GM19099 (cell line): Measurements from ENCODE around the gene AP1G1.

Experiments
- POLR2A ChIP-seq: IDR thresholded peaks from 3 replicates; pipeline ENCODE4 v1.6.1; 2011; ENCODE audit warnings: low read depth; ENCODE audit not compliant: insufficient read length; ENCODE audit errors: extremely low read depth

AP1G1 gene

DNA sequence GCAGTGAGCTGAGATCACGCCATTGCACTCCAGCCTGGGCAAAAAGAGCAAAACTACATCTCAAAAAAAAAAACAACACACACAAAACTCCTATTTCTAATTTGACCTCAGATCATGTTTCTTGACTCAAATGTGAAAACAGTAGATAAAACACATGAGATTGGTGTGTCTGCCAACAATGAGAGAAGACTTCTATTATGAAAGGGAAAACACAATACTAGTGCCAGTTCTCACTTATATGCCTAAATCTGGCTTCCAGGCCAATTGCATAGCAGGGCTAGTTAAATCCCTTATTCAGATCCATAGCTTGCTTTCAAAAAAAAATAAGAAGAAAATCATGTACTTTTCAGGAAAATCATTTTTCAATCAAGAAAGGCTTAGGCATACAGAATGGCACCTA is 39.4 kb downstream of the AP1G1 start:
- TF ChIP-seq POLR2A = no peak

DNA sequence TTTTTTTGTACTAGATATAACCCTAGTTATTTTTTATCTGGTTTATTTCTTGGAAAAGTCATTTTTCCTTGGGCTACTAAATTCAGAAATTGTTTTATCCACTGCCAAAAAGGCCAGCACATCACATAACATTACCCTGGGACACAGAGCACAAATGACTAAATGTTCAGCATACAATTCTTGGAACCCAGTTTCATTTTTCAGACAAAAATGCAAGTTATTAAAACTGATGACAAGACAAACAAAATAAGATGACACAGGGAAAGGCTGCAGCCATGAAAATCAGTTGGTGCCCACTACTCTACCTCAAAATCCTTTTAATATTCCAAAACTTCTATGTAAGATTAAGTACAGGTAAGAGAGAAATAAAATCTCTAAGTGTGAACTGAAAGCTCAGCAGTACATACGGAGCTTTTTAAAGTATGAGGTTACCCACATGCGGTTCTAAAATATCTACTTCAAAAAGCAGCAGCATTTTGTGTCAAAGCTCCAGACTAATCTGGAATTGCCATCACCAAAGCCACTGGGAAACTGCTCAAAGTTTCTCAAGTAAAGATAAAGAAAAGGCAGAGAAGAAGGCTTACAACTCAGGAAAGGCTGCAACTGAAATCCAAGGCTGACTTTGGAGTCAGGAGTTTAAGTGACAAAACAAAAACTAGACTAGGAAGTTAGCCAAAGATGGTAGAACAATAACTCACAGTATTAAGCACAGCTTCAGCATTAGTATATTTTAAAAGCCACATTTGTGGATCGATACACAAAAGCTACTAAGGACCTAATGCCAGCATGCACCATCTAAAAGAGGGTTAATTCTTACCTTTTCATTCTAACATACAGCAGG is 41.4 kb downstream of the AP1G1 start:
- no peak for TF ChIP-seq POLR2A

DNA sequence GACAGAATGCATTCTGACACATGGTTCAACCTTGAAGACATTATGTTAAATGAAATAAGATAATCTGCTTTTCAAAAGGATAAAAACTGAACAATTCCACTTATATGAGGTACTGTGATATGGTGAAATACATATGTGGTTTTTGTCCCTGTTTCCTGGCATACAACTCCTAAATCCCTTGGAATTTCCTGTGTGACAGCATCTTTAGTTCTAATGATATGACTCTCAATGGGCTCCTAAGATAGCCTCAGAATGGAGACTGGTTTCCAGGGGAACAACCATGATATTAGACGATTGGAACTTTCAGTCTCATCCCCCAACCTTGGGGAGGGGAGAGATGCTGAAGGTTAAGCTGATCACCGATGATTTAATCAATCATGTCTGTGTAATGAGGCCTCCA is 46.4 kb downstream of the AP1G1 start:
- no peak for TF ChIP-seq POLR2A

DNA sequence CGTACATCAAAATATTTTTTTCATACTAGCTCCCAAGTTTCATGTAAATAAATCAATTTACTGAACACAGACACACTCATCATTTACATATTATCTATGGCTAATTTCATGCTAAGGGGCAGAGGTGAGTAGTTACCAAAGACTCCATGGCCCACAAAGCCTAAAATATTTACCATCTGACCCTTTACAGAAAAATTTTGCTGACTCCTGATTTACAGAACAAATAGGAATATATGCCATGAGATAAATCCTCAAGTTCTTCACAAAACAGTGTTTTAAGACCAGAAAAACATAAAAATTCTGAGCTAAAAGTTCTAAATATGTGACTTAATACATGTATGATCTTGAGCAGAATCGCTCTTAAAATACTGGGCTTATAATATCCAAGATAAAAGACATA is 47.5 kb downstream of the AP1G1 start:
- TF ChIP-seq POLR2A = no peak

DNA sequence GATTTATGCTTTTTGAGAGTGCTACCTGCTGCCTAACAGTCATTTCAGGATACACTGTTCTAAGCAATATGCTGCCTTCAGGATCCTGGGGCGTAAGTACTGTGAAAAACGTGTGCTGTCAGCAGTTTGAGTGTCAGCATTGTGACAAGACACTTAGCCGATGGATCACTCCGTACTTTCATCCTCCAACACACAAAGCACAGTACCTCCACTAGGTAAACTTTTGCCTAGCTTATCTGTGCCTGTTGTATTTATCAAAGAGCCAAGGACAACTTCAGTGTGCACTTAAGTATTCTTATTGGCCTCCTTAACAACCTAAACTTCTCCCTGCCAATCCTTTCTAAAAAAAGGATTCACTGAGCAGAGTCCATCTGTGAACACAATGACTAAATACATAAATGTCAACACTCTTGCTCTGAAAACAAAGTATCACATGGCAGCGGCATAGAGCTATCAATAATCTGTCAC is 50.3 kb downstream of the AP1G1 start:
- TF ChIP-seq POLR2A = no peak

DNA sequence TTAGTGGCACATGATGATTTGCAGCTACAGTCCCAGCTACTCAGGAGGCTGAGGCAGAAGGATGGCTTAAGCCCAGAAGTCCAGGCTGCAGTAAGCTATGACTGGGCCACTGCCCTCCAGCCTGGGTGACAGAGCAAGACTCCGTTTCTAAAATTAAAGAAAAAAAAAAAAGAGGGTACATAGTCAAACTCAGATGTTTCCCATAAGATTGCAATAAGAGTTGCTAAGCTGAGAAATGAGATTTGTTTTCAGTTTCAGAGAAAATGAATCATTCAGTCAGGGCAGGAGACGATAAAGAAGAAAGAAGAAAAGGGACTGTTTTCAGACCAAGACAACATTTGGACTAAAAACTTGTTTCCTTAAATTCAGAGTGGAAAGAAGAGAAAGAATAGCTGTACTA is 54.0 kb downstream of the AP1G1 start:
- no peak for TF ChIP-seq POLR2A

DNA sequence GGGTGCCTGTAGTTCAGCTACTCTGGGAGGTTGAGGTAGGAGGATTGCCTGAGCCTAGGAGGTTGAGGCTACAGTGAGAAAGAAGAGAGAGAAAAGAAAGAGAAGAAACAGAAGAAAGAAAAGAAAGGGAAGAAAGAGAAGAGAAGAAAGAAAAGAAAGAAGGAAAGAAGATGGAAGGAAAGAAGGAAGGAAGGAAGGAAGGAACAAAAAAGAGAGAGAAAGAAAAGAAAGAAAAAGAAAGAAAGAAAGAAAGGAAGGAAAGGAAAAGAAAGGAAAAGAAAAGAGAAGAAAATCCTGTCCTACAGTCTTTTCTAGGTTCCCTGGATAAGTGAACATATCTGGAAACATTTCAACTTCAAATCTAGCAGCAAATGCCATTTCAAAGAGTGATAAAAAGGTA is 54.5 kb downstream of the AP1G1 start:
- TF ChIP-seq POLR2A = no peak

DNA sequence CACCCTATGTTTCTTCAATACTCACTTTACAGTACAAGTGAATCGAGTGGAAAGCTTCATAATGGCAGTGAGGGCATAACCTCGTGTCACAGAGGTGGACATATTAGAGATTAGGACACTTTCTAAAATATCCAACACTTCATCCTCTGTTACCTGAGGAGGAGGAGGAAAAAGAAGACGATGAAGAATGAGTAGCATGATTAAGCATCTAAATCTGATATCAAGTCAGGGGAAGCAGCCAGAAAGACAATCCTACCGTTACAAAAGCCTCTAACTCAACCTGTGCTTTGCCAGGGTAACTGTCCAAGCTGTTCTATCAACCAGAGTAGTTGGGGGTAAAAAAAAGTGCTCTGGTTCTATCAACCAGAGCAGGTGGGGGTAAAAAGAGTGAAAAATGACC is 60.4 kb downstream of the AP1G1 start:
- no peak for TF ChIP-seq POLR2A

DNA sequence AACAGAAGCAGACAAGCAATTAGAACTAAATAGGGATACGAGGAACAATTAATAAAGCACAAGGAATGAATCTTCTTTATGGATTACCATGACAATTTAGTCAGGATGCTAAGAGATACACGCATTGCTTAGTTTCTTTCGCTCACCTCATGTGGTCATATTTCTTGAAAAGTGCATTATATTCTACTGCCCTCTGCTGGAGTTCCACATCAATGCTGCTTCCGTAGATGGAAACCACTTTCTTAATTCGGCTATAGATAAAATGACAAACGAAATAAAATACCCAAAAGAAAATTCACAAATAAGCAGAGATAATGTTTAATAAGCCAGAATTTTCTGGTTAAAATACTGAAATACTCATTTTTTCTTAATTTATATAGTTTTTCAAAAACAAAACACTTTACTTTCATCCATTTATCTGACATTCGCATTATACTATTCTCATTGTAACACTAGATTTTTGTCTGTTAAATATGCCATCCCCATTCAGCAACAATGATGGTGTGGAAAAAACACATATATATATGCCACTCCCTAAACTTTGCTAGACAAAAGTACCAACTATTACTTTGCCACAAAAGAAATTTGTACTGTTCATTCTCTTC is 62.1 kb downstream of the AP1G1 start:
- TF ChIP-seq POLR2A = no peak

DNA sequence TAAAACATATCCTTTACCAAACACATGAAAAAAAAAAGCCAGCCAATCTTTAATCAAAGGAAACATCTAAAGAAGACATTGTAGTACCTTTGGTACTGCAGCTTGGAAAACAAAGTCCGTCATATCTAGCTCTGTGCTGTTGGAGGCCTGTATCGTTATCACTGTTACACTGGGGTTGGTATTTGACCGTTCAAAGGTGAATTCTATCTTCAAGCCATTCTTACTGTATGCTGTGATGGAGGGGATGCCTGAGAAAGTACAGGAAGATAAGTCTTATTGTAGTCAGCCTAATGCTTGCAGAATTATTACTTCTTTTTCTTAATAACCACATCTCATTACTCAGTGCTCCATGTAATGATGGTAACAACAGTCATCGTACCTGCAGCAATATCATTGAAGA is 69.8 kb downstream of the AP1G1 start:
- no peak for TF ChIP-seq POLR2A

DNA sequence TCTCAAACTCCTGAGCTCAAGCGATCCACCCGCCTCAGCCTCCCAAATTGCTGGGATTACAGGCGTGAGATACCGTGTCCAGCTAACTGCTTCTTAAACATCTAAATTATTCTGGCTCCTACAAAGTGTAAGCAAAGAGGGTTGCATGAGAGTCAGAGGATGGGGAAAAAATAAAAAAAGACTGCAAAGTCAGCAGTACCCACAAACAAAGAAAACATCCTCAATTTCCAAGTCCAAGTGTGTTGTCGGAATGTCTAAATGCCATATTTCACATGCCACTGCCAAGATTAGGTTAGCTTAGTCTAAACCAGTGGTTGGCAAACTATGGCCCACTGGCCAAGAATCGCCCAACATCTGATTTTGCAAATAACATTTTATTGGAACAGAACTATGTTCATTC is 71.1 kb downstream of the AP1G1 start:
- no peak for TF ChIP-seq POLR2A

DNA sequence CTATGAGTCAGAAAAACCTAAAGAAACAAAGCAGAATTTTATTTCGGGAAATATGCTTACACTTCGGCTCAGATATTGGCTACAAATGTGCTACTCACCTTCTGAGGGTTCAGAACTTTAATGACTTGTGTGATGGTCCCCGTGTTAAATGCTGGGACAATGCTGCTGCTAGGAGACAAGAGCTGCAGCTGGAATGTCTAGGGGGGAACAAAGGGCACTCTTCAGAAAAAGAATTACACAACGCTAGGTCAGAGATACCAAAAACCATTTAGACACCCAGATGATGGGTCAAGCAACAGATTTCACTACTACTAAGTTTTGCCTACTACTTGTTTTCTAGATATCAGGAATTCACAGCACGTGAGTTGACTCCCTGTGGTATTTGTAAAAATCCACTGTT is 74.1 kb downstream of the AP1G1 start:
- no peak for TF ChIP-seq POLR2A

DNA sequence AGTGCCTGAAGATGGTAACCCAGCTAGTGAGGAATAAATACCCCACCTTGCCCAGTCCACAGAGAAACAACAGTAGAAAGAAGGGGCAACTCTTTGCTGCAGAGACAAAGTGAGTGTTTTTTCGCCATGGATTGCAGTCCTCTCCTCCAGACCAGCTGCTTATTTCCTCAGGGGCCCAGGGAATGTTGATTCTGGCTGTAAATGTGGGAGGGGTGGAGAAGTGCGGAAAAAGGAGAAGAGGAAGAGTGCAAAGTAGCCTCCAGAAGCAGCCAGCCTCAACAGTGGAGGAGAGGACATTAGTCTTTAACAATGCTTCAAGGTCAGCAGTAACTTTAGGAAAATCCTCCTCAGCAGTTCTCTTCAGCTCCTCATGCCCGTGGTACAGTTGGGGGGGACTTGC is 76.0 kb downstream of the AP1G1 start:
- no peak for TF ChIP-seq POLR2A

DNA sequence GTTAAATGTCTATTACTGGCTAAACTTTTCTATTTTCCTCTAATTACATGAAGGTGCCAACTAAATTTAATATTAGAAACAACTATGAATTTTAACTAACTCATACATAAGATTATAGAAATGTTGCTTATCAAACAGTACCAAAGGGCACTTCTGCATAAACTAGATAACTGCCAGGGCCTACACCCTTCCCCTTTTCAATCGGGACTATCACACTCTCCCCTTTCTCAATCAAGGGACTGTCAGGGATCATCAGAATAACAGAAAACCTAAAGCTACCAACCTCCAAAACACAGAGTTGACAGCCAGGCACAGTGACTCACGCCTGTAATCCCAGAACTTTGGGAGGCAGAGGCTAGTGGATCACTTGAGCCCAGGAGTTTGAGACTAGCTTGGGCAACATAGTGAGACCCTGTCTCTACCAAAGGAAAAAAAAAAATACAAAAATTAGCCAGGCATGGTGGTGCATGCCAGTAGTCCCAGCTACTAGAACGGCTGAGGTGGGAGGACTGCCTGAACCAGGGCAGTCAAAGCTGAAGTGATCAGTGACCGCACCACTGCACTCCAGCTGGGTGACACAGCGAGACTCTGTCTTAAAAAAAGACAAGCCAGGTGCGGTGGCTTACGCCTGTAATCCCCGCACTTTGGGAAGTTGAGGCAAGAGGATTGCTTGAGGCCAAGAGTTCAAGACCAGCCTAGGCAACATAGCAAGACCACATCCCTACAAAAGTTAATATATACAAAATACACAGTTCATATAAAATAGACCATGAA is 80.9 kb downstream of the AP1G1 start:
- no peak for TF ChIP-seq POLR2A

DNA sequence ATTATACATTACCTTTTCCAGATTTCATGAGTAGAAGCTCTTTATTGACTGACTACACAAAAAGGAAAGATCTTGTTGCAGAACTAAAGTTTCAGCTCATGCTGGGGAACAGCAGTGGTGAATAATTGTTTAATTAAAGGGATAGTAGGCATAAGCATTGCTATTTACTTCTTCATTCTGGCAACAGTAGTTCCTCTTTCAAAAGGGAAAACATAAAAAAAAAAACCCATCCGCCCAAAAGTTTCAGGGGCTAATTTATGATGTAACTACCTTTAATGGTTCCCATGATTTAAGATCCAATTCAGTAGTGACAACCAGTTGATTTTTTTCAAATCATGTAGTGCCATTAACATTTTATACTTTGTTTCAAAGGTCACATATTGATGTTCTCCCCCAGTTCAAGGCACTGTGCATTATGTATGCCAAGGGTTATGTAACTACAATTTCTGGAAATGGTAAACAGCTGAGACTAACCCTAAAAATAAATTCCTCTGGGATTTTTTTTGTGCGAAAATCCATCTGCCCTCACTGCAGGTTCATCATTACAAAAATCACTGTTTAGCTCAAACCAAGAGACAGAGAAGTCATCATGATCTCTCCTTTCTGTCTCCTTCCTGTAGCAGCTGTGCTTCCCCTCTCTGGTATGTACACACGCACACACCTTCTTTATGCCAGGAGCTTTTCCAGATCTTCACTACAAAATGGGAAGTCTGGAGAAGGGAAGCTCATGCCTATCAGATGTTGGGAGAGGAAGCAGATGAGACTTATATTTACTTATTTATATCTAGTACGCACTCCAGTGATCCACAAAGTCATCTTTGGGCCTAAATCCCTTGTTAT is 81.9 kb downstream of the AP1G1 start:
- TF ChIP-seq POLR2A = no peak

DNA sequence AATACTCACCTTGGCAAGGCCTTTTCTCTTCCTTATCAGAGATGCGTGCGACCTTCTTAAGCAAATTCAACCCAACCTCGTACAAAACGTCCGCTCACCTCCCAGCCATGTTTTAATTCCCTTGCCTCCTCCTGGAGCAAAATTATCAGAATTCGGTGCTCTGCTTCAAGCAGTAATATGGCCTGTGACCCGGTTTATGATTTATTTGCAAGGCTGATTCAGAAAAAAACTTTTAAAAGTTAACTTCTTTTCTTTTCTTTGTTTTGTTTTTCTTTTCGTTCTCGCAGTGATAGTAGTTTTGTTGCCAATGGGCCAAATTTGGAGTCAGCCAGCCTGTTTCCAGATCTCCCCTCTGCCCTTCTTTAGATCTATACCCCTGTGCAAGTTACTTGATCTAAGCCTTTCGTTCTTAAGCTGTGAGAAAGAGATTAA is 84.3 kb downstream of the AP1G1 start, which contains the start of gene PHLPP2:
TSS of gene PHLPP2 (minus strand) at position 382 of the 432 bp plus-strand sequence. CDS start 9,906 bp downstream, outside the sequence.
- no peak for TF ChIP-seq POLR2A
